ENCODE measurements around the gene HIP1R. TPM values are rescaled to one million over a fixed set of nuclear protein-coding genes. Genes with fewer than 3 reads are reported as not detected.

HIP1R gene
- total RNA-seq, 1 donor from 2014 or later, result 77.4 TPM

GRCh38 chr12:122847516-122847836, 12.2 kb downstream of the HIP1R start:
- no peak for DNase-seq (ENCODE audit: low spot score)

DNA sequence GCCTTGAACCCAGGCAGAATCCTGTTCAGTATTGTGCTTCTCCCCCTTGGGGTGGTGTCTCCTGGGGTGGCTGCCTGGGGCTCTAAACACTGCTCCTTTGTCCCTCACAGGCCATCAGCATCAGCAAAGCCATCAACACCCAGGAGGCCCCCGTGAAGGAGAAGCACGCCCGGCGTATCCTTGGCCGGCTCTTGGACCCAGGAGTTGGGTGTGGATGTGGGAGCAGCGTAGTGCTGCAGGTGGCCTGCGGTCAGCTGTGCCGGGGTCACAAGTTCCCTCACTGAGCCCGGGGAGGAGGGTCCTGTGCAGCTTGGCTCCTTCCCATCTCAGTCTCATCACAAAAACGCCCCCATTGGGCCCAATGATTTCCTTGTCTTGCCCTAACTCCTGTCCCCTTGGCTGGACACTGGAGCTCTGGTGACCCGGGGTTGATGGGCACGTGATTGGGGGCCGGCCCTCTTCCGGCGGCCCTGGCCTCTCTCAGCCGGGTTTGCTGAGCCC, 12.7 kb downstream of the HIP1R start:
- no peak for DNase-seq (ENCODE audit: low spot score)

DNA sequence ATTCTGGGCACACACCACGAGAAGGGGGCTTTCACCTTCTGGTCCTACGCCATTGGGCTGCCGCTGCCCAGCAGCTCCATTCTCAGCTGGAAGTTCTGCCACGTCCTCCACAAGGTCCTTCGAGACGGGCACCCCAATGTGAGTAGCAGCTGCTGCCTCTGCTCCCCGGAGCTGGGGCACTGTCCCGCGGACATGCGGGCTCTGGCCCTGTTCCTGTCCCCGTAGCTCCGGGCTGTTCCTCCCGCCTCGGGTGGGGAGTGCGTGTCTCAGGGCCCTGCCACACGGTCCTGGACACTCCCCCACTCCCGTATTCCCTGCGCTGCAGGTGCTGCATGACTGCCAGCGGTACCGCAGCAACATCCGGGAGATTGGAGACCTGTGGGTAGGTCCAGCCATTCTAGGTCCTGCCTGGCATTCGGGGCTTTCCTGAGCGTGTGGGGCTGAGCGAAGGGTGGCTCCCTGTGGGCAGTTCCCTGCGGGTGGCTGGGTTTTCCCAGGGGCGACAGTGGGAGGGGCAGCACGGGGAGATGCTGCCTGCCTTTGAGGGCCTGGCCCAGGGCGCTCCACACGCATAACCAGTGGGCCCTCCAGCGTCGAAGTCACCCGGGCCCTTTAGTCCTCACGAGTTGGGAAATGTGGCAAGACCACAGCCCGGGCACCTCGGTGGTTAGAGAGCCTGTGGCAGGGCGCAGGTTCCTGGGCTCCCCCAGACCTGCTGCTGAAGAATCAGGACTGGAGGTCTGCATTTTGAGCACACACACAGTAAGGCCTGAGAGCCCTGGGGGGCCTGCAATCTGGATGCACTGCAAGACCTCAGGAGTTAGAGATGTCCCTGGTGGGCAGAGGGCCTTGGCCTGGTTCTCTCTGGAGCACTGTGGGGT, 13.5 kb downstream of the HIP1R start:
- no peak for DNase-seq (ENCODE audit: low spot score)

GRCh38 chr12:122849352-122850047, 14.2 kb downstream of the HIP1R start:
- no peak for DNase-seq (ENCODE audit: low spot score)

DNA sequence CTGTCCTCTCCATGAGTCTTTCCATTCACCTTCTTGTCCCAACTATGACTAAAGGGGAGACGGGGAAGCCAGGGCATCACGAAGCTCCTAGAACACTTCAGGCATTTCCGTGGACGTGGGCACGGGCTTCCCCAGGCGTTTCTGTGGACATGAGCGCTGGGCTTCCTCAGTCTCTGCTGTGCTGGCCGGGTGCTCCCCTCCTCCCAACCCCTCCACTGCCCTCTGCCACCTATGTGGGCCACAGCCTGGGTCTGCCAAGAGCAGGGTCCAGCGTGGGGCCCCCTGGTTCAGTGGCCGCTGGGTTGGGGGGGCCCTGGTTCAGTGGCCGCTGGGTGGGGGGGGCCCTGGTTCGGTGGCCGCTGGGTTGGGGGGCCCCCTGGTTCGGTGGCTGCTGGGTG, 14.8 kb downstream of the HIP1R start:
- no peak for DNase-seq (ENCODE audit: low spot score)

DNA sequence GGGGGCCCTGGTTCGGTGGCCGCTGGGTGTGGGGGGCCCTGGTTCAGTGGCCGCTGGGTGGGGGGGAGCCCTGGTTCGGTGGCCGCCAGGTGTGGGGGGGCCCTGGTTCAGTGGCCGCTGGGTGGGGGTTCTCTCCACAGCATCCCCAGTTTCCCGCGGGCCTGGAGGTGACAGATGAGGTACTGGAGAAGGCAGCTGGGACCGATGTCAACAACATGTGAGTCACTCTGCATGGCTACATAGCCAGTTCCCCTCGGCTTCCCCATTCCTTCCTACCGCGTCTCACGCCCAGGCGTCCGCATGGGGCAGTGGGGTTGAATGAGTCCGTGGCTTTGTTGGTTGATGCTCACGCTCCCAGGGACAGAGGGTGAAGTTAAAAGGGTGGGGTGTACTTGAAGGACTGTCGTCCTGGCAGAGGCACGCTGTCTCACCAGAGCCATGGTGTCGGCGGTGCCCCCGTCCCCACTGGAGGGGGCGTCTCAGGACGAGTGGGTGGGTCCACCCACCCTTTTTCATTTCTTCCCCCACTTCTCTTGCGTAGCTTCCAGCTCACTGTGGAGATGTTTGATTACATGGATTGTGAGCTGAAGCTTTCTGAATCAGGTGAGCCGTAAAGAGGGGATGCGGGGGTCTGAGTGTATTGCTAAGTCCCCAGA, 15.6 kb downstream of the HIP1R start:
- DNase-seq (ENCODE audit: low spot score), result no peak

DNA sequence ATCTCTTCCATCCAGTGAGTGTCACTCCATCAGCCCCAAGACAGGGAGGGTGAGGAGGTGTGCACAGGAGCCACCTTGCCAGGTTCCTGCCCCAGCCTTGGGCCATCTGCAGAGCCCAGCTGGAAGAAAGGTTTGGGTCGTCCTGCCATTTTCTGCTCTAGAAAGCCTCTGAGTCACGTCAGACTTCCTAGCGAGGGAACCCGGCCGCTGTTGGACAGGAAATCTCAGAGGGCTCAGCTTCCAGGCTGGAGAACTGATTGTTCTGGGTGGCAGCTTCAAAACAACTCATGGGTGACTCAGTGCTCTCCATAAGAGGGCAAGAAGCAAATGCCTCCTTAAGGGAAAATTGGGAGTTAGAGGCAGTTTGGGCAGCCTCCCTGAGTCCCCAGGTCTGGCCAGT, 16.6 kb downstream of the HIP1R start:
- no peak for DNase-seq (ENCODE audit: low spot score)

DNA sequence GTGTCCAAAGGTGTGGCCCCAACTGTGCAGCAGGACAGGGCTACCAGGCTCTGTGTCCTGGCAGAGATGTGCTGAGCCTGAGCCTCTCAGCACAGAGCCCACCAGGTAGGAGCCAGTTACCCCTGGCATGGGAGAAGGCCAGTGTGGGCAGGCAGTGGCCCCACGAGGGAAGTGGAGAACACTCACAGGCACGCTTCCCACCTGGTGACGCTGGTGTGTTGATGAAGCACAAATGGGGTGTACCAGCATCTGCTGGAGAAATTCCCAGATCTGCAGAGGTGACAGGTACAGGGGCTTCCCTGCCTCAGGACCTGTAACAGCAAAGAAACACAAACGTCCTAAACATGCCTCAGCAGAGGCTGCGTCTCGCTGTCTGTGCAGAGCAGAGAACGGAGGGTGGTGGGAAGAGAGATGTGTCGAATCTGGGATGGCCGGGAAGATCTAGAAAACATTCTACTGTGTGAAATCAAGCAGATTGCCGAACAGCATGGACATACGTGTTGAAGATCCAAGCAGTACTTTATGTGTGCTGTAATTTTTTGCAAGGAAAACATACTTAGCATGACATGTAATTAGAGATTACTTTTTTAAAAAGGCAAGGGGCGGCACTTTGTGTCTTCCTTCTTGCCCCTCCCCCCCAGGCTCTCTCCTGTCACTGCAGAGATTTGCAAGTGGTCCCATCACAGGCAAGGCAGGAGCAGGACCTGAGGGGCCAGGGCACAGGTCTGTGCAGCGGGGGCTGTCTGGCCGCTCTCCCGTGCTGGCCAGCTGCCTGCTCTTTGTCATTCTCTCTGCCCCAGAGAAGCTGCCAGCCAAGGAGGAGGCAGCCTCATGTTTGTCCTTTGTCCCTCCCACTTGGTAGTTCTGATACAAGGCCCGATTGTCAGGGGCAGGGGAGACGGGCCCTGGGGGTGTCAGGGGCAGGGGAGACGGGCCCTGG, 17.3 kb downstream of the HIP1R start:
- DNase-seq (ENCODE audit: low spot score), result no peak

GRCh38 chr12:122853582-122854245, 18.5 kb downstream of the HIP1R start:
- DNase-seq (ENCODE audit: low spot score), result no peak

DNA sequence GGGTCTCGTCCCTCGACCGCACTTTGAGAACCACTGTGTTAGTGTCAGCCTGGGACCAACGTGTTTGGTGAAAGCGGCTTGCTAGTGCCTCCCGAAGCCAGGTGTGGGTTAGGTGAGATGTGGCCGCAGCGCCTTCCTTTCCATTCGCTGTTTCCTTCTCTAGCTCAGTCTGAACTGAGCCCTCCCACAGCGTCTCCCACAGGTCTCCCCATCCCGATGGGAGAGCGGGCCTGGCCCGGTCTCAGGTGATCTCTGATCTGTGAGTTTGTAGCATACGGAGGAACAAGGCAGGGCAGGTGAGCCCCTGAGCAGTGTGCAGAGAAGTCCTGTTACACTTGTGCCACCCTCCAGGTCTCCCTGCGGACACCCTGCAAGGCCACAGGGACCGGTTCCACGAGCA, 19.3 kb downstream of the HIP1R start:
- DNase-seq (ENCODE audit: low spot score), result no peak

GRCh38 chr12:122855071-122855829, 20.0 kb downstream of the HIP1R start:
- DNase-seq (ENCODE audit: low spot score), result no peak

- DNase-seq (ENCODE audit: low spot score), result no peak
These were observed 20.9 kb downstream of the HIP1R start for GRCh38 chr12:122855928-122856831.

DNA sequence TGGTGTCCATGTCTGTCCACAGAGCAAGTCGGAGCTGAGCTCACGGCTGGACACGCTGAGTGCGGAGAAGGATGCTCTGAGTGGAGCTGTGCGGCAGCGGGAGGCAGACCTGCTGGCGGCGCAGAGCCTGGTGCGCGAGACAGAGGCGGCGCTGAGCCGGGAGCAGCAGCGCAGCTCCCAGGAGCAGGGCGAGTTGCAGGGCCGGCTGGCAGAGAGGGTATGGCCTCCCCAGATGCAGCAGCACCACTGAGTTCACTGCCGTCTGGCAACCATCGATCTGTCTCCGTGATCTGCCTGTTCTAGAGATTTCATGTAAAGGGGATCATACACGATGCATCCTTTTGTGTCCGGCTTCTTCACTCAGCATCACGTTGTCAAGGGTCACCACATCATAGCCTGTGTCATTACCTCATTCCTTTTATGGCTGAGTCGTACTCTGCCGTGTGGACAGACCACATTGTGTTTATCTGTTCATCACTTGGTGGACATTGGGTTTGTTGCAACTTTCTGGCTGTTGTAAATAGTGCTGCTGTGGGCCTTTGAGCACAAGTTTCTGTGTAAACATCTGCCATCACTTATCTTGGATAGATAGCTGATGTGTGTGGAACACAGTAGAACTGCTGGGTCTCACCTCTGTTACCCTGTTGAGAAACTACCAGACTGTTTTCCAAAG, 21.9 kb downstream of the HIP1R start:
- no peak for DNase-seq (ENCODE audit: low spot score)

DNA sequence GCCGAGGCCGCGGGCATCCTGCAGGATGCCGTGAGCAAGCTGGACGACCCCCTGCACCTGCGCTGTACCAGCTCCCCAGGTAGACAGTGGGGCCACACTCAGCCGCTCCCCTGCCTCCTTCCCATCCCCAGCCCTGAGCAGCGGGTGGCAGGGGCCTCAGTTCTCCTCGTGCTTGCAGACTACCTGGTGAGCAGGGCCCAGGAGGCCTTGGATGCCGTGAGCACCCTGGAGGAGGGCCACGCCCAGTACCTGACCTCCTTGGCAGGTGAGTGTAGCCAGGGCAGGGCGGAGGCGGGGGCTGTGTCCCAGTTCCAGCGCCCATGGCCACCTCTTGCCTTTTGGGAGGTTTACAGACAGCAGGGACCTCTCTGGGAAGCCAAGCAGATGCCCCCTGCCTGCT, 22.9 kb downstream of the HIP1R start:
- DNase-seq (ENCODE audit: low spot score), result no peak

DNA sequence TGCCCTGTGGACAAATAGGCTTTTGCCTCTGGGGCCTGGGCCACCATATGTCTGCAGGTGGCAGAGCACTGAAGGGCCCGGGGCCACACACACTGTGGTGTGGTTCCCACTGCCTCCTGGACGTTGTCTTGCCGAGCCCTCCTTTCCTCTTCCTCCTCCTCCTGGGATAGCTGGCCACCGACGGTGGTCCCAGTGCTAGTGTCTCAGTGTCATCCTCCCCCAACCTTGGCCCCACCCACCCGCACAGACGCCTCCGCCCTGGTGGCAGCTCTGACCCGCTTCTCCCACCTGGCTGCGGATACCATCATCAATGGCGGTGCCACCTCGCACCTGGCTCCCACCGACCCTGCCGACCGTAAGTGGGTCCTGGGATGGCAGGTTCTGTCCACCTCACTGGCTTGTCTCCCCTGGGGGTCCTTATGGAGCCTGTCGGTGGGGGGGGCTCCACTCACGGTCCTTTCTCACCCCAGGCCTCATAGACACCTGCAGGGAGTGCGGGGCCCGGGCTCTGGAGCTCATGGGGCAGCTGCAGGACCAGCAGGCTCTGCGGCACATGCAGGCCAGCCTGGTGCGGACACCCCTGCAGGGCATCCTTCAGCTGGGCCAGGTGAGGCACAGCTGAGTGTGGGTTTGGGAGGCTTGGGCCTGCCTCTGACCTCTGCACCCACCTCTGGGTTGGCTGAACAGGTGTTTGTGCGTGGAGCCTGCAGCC, 23.5 kb downstream of the HIP1R start:
- DNase-seq (ENCODE audit: low spot score), result no peak

DNA sequence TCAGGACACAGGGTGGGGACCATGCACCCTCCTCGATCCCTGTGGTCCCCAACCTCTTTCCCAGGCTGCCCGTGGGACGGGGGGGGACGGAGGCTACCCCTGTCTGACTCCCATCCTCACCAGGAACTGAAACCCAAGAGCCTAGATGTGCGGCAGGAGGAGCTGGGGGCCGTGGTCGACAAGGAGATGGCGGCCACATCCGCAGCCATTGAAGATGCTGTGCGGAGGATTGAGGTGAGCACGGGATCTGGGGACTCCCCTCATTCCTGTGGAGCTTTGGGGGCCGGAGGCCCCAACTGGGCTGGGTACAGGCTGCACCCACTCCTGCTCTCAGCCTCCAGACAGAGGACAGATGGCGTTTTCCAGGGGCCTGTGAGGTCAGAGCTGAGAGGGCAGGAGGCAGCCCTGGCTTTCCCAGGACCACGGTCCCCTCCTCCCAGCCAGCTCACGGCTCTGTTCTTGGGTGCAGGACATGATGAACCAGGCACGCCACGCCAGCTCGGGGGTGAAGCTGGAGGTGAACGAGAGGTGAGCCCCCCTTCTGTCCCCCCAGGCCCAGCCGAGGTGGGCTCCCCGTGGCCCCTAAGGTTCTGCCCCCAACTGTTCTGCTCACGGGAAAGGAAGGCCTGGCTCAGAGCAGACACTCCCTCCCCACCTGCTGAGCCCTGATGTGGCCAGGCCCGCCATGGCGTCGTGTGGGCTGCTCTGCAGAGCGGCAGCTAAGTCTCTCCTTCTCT, 24.2 kb downstream of the HIP1R start:
- no peak for DNase-seq (ENCODE audit: low spot score)

All from ureter (tissue), 1 donor.